OCI-LY1 (cell line): ENCODE data around the gene UPK1B.

Source experiments
- H2AFZ ChIP-seq: fragments of 200-600 bp; sonication (generic), shearing (Covaris generic); 2 replicates; pipeline ENCODE4 v1.6.0; 2014; ENCODE audit warnings: antibody characterized with exemption, mild to moderate bottlenecking, low read length
- H3F3A ChIP-seq: fragments of 200-600 bp; sonication (generic), shearing (Covaris generic); 2 replicates; pipeline ENCODE4 v1.6.0; 2014; ENCODE audit warnings: mild to moderate bottlenecking, antibody characterized with exemption, low read length, moderate library complexity; ENCODE audit not compliant: insufficient read depth
- H3K27ac ChIP-seq: fragments of 200-600 bp; sonication (generic); 2 replicates; pipeline ENCODE4 v1.5.1; 2014; ENCODE audit warnings: low read length, mixed run types, mild to moderate bottlenecking, low read depth; ENCODE audit not compliant: poor library complexity, severe bottlenecking
- H3K27me3 ChIP-seq: fragments of 200-600 bp; sonication (generic); 2 replicates; pipeline ENCODE4 v1.6.0; 2014; ENCODE audit warnings: antibody characterized with exemption, mild to moderate bottlenecking, low read length, moderate library complexity; ENCODE audit not compliant: insufficient read depth
- H3K36me3 ChIP-seq: fragments of 200-600 bp; sonication (generic); 2 replicates; pipeline ENCODE4 v1.6.1; 2014; ENCODE audit warnings: mild to moderate bottlenecking, antibody characterized with exemption, low read length, moderate library complexity, mixed read lengths; ENCODE audit not compliant: insufficient read depth
- H3K4me1 ChIP-seq: fragments of 200-600 bp; sonication (generic); 2 replicates; pipeline ENCODE4 v1.5.1; 2014; ENCODE audit warnings: mild to moderate bottlenecking, low read length, moderate library complexity; ENCODE audit not compliant: insufficient read depth, severe bottlenecking
- H3K4me2 ChIP-seq: fragments of 200-600 bp; sonication (generic), shearing (Covaris generic); 2 replicates; pipeline ENCODE4 v1.6.1; 2014; ENCODE audit warnings: low read length
- H3K4me3 ChIP-seq: fragments of 200-600 bp; sonication (generic); 2 replicates; pipeline ENCODE4 v1.5.1; 2014; ENCODE audit warnings: low read length, low read depth, mild to moderate bottlenecking, mixed read lengths; ENCODE audit not compliant: poor library complexity, severe bottlenecking
- H3K79me2 ChIP-seq: fragments of 200-600 bp; shearing (Covaris generic); 2 replicates; pipeline ENCODE4 v1.6.1; 2016; ENCODE audit warnings: mixed run types, low read length, mixed read lengths; ENCODE audit not compliant: insufficient read depth
- H3K9ac ChIP-seq: fragments of 200-600 bp; sonication (generic), shearing (Covaris generic); 2 replicates; pipeline ENCODE4 v1.6.1; 2014; ENCODE audit warnings: mild to moderate bottlenecking, low read length, mixed read lengths
- H3K9me2 ChIP-seq: fragments of 200-600 bp; sonication (generic), shearing (Covaris generic); 2 replicates; pipeline ENCODE4 v1.6.1; 2014; ENCODE audit warnings: low read depth, mild to moderate bottlenecking, low read length, mixed read lengths
- H3K9me3 ChIP-seq: fragments of 200-600 bp; shearing (Covaris generic); 2 replicates; pipeline ENCODE4 v1.6.1; 2014; ENCODE audit warnings: low read length, mixed read lengths
- H4K20me1 ChIP-seq: fragments of 200-600 bp; sonication (generic), shearing (Covaris generic); 2 replicates; pipeline ENCODE4 v1.6.0; 2016; ENCODE audit warnings: mild to moderate bottlenecking, low read length; ENCODE audit not compliant: insufficient read depth
- CTCF ChIP-seq: fragments of 200-600 bp; sonication (generic), shearing (Covaris generic); IDR thresholded peaks from 2 replicates; pipeline ENCODE4 v1.5.1; 2017; ENCODE audit warnings: mild to moderate bottlenecking, antibody characterized with exemption, low read length, moderate library complexity, mixed read lengths
- EZH2 ChIP-seq: fragments of 200-600 bp; sonication (generic), shearing (Covaris generic); IDR thresholded peaks from 2 replicates; pipeline ENCODE4 v1.8.0; 2017; ENCODE audit warnings: borderline replicate concordance, mixed run types, mild to moderate bottlenecking, antibody characterized with exemption, low read length, moderate library complexity, mixed read lengths

The UPK1B gene

GRCh38 chr3:119205209-119205608 lies 31.8 kb downstream of the UPK1B start:
- H3K4me1 ChIP-seq, result no peaks in the 10 kb centered on the region
- H3K79me2 ChIP-seq, result no peaks in the 10 kb centered on the region
- H3K9ac ChIP-seq, result no peak overlapping the region
- TF ChIP-seq CTCF (no peak), EZH2 (no peak)
- no peak overlapping the region for H3K27ac ChIP-seq
- H3F3A ChIP-seq, result no peaks in the 10 kb centered on the region
- no peaks in the 10 kb centered on the region for H4K20me1 ChIP-seq
- no peak overlapping the region for H2AFZ ChIP-seq
- H3K27me3 ChIP-seq, result no peaks in the 10 kb centered on the region
- no peak overlapping the region for H3K4me2 ChIP-seq
- no peaks in the 10 kb centered on the region for H3K9me2 ChIP-seq
- no peak overlapping the region for H3K4me3 ChIP-seq
- no peaks in the 10 kb centered on the region for H3K9me3 ChIP-seq
- no peaks in the 10 kb centered on the region for H3K36me3 ChIP-seq

- Histone ChIP-seq H3K4me1 (no peaks in the 10 kb centered on the region), H2AFZ (no peak overlapping the region), H3F3A (no peaks in the 10 kb centered on the region), H3K4me2 (no peak overlapping the region), H3K9me2 (no peaks in the 10 kb centered on the region), H3K27ac (no peak overlapping the region), H4K20me1 (no peaks in the 10 kb centered on the region), H3K9me3 (no peaks in the 10 kb centered on the region), H3K36me3 (no peaks in the 10 kb centered on the region), H3K9ac (no peak overlapping the region), H3K27me3 (no peaks in the 10 kb centered on the region), H3K4me3 (no peak overlapping the region), H3K79me2 (no peaks in the 10 kb centered on the region)
- TF ChIP-seq CTCF, result no peak
- no peak for TF ChIP-seq EZH2
Observed at GRCh38 chr3:119205685-119206084, 32.3 kb downstream of the UPK1B start.

GRCh38 chr3:119206611-119207511 lies 33.5 kb downstream of the UPK1B start:
- no peak overlapping the region for H3K4me2 ChIP-seq
- H3F3A ChIP-seq, result no peaks in the 10 kb centered on the region
- no peaks in the 10 kb centered on the region for H3K4me1 ChIP-seq
- no peaks in the 10 kb centered on the region for H3K79me2 ChIP-seq
- no peak for TF ChIP-seq CTCF
- TF ChIP-seq EZH2, result no peak
- H3K27me3 ChIP-seq, result no peaks in the 10 kb centered on the region
- H3K4me3 ChIP-seq, result no peak overlapping the region
- no peaks in the 10 kb centered on the region for H3K9me3 ChIP-seq
- H4K20me1 ChIP-seq, result no peaks in the 10 kb centered on the region
- peaks cover 7% of the 10 kb centered on the region for H3K36me3 ChIP-seq
- H3K9me2 ChIP-seq, result no peaks in the 10 kb centered on the region
- H3K9ac ChIP-seq, result no peak overlapping the region
- no peak overlapping the region for H2AFZ ChIP-seq
- no peak overlapping the region for H3K27ac ChIP-seq
